GM19351 (cell line): ENCODE data around the gene LMNA.
"Not testable (repeated sequence)": the region's sequence is repeated elsewhere in the genome, so short reads cannot be mapped to it uniquely, and the experiment has no call there.

ENCODE experiments used
- ATAC-seq: cut with Tn5 transposase; IDR thresholded peaks from one replicate; pipeline ENCODE4 v1.9.1; 2021; ENCODE audit warnings: mild to moderate bottlenecking, moderate library complexity; ENCODE audit not compliant: unreplicated experiment

The LMNA gene

GRCh38 chr1:156160000-156160742, 45.7 kb downstream of the LMNA start:
- ATAC-seq, result no peak

- ATAC-seq, result no peak
These were observed 46.2 kb downstream of the LMNA start for GRCh38 chr1:156160743-156161171.

GRCh38 chr1:156162430-156163037, 48.0 kb downstream of the LMNA start:
- ATAC-seq, result no peak

GRCh38 chr1:156163712-156164111, 49.2 kb downstream of the LMNA start:
- ATAC-seq, result no peak

- ATAC-seq, result no peak
These were observed 49.8 kb downstream of the LMNA start for GRCh38 chr1:156164125-156164831.

GRCh38 chr1:156165083-156165482, 50.6 kb downstream of the LMNA start:
- no peak for ATAC-seq

GRCh38 chr1:156167536-156167935, 53.0 kb downstream of the LMNA start:
- ATAC-seq, result no peak

- ATAC-seq, result no peak
These were observed 58.4 kb downstream of the LMNA start for GRCh38 chr1:156172696-156173470.

- no peak for ATAC-seq
These were observed 62.2 kb downstream of the LMNA start for GRCh38 chr1:156176610-156177210.

GRCh38 chr1:156177919-156178654, 63.6 kb downstream of the LMNA start:
- ATAC-seq, result no peak

- ATAC-seq, result no peak
These were observed 66.0 kb downstream of the LMNA start for GRCh38 chr1:156180471-156180870.

GRCh38 chr1:156181391-156181924, 66.9 kb downstream of the LMNA start:
- not testable (repeated sequence) for ATAC-seq

- ATAC-seq, result not testable (repeated sequence)
These were observed 67.7 kb downstream of the LMNA start for GRCh38 chr1:156182010-156182779.

GRCh38 chr1:156186347-156187177, 72.1 kb downstream of the LMNA start:
- ATAC-seq, result not testable (repeated sequence)
